GM21447 (cell line): ENCODE data around the gene PCDHA9.
"Not testable (repeated sequence)": the region's sequence is repeated elsewhere in the genome, so short reads cannot be mapped to it uniquely, and the experiment has no call there.

ENCODE experiments used
- ATAC-seq: cut with Tn5 transposase; IDR thresholded peaks from one replicate; pipeline ENCODE4 v1.9.1; 2021; ENCODE audit not compliant: unreplicated experiment

PCDHA9 gene

DNA sequence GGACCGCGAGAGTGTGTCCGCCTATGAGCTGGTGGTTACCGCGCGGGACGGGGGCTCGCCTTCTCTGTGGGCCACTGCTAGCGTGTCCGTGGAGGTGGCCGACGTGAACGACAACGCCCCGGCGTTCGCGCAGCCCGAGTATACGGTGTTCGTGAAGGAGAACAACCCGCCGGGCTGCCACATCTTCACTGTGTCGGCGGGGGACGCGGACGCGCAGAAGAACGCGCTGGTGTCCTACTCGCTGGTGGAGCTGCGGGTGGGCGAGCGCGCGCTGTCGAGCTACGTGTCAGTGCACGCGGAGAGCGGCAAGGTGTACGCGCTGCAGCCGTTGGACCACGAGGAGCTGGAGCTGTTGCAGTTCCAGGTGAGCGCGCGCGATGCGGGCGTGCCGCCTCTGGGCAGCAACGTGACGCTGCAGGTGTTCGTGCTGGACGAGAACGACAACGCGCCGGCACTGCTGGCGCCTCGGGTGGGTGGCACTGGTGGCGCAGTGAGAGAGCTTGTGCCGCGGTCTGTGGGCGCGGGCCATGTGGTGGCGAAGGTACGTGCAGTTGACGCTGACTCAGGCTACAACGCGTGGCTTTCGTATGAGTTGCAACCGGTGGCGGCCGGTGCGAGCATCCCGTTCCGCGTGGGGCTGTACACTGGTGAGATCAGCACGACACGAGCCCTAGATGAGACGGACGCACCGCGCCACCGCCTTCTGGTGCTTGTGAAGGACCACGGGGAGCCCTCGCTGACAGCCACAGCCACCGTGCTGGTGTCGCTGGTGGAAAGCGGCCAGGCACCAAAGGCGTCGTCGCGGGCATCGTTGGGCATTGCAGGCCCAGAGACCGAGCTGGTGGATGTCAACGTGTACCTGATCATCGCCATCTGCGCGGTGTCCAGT is 12.3 kb upstream of the PCDHA9 start:
- no peak for ATAC-seq

DNA sequence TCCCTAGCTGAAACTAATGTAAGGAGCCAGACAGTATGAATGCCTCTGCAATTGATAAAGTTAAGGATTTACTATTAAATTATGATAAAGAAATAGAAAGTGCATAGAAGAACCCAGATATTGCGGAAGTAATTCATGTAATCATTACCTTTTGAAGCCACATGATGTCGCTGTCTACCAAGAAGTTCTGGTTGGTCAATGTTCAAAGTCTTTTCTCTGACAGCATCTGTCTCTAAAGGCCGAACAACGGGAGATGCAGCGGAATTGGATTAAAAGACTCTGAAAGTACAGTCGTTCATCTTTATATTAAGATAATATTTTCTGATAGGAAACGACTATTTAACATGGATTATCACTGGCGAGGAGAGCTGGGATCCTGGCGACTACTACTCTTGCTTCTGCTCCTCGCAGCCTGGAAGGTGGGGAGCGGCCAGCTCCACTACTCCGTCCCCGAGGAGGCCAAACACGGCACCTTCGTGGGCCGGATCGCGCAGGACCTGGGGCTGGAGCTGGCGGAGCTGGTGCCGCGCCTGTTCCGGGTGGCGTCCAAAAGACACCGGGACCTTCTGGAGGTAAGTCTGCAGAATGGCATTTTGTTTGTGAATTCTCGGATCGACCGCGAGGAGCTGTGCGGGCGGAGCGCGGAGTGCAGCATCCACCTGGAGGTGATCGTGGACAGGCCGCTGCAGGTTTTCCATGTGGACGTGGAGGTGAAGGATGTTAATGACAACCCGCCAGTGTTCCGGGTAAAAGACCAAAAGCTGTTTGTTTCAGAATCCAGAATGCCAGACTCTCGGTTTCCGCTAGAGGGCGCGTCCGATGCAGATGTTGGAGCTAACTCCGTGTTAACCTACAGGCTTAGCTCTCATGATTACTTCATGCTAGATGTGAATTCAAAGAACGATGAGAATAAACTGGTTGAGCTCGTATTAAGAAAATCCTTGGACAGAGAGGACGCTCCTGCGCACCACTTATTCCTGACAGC is 6.9 kb upstream of the PCDHA9 start, which contains the start of gene PCDHA8:
Gene PCDHA8, plus strand, starts transcription at position 210 of the 985 bp plus-strand sequence. Its CDS starts 135 bp downstream, at position 345.
- no peak for ATAC-seq

DNA sequence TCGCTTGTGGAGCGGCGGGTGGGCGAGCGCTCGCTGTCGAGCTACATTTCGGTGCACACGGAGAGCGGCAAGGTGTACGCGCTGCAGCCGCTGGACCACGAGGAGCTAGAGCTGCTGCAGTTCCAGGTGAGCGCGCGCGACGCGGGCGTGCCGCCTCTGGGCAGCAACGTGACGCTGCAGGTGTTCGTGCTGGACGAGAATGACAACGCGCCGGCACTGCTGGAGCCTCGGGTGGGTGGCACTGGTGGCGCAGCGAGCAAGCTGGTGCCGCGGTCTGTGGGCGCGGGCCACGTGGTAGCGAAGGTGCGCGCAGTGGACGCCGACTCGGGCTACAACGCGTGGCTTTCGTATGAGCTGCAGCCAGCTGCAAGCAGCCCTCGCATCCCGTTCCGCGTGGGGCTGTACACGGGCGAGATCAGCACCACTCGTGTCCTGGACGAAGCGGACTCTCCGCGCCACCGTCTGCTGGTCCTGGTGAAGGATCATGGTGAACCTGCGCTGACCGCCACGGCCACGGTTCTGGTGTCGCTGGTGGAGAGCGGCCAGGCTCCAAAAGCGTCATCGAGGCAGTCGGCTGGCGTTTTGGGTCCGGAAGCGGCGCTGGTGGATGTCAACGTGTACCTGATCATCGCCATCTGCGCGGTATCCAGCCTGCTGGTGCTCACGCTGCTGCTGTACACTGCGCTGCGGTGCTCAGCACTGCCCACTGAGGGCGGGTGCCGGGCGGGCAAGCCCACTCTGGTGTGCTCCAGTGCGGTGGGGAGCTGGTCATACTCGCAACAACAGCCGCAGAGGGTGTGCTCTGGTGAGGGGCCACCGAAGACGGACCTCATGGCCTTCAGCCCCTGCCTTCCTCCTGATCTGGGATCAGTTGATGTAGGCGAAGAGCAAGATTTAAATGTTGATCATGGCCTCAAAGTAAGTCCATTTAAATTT is 5.1 kb upstream of the PCDHA9 start:
- no peak for ATAC-seq

DNA sequence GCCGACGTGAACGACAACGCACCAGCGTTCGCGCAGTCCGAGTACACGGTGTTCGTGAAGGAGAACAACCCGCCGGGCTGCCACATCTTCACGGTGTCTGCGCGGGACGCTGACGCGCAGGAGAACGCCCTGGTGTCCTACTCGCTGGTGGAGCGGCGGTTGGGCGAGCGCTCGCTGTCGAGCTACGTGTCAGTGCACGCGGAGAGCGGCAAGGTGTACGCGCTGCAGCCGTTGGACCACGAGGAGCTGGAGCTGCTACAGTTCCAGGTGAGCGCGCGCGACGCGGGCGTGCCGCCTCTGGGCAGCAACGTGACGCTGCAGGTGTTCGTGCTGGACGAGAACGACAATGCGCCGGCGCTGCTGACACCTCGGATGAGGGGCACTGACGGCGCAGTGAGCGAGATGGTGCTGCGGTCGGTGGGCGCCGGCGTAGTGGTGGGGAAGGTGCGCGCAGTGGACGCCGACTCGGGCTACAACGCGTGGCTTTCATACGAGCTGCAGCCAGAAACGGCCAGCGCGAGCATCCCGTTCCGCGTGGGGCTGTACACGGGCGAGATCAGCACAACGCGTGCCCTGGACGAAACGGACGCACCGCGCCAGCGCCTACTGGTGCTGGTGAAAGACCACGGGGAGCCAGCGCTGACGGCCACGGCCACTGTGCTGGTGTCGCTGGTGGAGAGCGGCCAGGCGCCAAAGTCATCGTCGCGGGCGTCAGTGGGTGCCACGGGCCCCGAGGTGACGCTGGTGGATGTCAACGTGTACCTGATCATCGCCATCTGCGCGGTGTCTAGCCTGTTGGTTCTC is 1.9 kb downstream of the PCDHA9 start:
- ATAC-seq: not testable (repeated sequence)

DNA sequence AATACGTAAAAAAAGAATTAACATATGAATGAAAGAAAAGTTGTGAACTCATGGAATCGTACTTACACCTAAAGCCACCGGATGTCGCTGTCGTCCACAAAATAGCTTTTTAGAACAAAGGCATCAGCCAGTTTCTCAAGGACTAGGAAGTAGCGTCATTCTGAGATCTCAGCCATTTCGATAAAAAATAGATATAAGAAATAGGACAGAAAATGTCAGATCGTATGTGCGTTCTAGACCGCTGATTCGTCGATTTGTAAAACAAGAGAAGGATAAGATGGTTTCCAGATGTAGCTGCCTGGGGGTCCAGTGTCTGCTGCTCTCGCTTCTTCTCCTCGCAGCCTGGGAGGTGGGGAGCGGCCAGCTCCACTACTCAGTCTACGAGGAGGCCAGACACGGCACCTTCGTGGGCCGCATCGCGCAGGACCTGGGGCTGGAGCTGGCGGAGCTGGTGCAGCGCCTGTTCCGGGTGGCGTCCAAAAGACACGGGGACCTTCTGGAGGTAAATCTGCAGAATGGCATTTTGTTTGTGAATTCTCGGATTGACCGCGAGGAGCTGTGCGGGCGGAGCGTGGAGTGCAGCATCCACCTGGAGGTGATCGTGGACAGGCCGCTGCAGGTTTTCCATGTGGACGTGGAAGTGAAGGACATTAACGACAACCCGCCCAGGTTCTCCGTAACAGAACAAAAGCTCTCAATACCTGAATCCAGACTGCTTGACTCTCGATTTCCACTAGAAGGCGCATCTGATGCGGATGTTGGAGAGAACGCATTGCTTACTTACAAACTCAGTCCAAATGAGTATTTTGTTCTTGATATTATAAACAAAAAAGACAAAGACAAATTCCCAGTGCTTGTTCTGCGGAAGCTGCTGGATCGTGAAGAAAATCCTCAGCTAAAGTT is 7.8 kb downstream of the PCDHA9 start, which contains the start of gene PCDHA10:
Gene PCDHA10, plus strand, starts transcription at position 126 of the 903 bp plus-strand sequence. Its CDS starts 152 bp downstream, at position 278.
- ATAC-seq: no peak

DNA sequence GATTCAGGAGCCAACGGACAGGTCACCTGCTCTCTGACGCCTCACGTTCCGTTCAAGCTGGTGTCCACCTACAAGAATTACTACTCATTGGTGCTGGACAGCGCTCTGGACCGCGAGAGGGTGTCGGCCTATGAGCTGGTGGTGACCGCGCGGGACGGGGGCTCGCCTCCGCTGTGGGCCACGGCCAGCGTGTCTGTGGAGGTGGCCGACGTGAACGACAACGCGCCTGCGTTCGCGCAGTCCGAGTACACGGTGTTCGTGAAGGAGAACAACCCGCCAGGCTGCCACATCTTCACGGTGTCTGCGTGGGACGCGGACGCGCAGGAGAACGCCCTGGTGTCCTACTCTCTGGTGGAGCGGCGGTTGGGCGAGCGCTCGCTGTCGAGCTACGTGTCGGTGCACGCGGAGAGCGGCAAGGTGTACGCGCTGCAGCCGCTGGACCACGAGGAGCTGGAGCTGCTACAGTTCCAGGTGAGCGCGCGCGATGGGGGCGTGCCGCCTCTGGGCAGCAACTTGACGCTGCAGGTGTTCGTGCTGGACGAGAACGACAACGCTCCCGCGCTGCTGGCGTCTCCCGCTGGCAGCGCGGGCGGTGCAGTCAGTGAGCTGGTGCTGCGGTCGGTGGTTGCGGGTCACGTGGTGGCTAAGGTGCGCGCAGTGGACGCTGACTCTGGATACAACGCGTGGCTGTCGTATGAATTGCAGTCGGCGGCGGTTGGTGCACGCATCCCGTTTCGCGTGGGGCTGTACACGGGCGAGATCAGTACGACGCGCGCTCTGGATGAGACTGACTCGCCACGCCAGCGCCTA is 9.2 kb downstream of the PCDHA9 start:
- ATAC-seq: no peak

DNA sequence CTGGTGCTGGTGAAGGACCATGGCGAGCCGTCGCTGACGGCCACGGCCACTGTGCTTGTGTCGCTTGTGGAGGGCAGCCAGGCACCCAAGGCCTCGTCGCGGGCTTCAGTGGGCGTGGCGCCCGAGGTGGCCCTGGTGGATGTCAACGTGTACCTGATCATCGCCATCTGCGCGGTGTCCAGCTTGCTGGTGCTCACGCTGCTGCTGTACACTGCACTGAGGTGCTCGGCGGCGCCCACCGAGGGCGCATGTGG is 9.7 kb downstream of the PCDHA9 start:
- no peak for ATAC-seq

DNA sequence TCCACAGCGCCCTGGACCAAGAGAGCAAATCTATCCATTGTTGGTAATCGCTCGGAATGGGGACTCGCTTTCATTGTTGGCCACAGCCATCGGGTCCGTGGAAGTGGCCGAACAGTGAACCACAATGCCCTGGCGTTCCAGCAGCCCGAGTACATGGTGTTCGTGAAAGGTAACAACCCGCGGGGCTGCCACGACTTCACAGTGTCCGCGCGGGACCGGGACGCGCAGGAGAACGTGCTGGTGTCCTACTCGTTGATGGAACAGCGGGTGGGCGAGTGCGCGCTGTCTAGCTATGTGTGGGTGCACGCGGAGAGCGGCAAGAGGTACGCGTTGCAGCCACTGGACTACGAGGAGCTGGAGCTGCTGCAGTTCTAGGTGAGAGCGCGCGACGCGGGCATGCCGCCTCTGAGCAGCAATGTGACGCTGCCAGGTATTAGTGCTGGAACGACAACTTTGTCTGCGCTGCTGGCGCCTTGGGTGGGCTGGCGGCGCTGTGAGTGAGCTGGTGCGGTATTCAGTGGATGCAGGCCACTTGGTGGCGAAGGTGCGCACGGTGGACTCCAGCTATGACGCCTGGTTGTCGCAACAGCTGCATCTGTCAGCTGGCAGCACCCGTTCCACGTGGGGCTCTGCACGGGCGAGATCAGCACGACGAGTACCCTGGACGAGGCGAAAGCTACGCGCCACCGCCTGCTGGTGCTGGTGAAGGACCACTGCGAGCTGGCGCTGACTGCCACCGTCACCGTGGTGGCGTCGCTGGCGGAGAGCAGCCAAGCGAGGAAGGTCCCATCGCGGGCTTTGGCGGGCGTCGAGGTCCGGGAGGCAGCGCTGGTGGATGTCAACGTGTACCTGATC is 14.5 kb downstream of the PCDHA9 start:
- ATAC-seq: no peak

DNA sequence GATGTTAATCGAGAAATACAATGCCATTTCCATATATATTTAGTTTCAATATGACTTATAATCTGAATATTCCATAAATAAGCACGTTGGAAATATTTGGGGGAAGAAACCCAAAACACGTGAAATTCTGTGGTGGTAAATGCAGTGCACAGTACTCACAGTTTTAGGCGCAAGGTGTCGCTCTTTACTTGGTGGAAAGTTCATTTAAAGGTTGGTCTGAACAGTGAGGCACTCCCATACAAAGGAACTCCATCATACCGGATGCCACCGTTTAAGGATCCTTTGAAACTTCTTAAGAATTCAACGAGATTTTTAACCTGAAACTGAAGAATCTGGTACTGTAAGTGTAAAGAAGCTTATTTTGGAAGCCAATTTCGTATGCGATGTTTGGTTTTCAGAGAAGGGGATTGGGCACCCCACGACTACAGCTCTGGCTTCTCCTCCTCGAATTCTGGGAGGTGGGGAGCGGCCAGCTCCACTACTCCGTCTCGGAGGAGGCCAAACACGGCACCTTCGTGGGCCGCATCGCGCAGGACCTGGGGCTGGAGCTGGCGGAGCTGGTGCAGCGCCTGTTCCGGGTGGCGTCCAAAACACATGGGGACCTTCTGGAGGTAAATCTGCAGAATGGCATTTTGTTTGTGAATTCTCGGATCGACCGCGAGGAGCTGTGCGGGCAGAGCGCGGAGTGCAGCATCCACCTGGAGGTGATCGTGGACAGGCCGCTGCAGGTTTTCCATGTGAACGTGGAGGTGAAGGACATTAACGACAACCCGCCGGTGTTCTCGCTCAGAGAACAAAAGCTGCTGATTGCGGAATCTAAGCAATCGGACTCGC is 20.8 kb downstream of the PCDHA9 start, which contains the start of gene PCDHA11:
Gene PCDHA11, plus strand, starts transcription at position 237 of the 834 bp plus-strand sequence. Its CDS starts 147 bp downstream, at position 384.
- no peak for ATAC-seq

DNA sequence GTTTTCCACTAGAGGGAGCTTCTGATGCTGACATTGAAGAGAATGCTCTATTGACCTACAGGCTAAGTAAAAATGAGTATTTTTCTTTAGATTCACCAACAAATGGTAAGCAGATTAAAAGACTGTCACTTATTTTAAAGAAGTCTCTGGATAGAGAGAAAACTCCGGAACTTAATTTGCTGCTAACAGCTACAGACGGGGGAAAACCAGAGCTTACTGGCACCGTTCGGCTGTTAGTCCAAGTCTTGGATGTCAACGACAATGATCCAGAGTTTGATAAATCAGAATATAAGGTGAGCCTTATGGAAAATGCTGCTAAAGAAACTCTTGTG is 21.3 kb downstream of the PCDHA9 start:
- no peak for ATAC-seq

DNA sequence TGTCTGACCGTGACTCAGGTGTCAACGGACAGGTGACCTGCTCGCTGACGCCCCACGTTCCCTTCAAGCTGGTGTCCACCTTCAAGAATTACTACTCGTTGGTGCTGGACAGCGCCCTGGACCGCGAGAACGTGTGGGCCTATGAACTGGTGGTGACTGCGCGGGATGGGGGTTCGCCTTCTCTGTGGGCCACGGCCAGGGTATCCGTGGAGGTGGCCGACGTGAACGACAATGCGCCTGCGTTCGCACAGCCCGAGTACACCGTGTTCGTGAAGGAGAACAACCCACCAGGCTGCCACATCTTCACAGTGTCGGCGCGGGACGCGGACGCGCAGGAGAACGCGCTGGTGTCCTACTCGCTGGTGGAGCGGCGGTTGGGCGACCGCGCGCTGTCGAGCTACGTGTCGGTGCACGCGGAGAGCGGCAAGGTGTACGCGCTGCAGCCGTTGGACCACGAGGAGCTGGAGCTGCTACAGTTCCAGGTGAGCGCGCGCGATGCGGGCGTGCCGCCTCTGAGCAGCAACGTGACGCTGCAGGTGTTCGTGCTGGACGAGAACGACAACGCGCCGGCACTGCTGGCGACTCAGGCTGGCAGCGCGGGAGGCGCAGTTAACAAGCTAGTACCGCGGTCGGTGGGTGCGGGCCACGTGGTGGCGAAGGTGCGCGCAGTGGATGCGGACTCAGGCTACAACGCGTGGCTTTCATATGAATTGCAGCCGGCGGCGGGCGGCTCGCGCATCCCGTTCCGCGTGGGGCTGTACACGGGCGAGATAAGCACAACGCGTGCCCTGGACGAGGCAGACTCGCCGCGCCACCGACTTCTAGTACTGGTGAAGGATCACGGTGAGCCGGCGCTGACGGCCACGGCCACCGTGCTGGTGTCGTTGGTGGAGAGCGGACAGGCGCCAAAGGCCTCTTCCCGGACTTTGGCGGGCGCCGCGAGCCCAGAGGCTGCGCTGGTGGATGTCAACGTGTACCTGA is 22.3 kb downstream of the PCDHA9 start:
- ATAC-seq: no peak

DNA sequence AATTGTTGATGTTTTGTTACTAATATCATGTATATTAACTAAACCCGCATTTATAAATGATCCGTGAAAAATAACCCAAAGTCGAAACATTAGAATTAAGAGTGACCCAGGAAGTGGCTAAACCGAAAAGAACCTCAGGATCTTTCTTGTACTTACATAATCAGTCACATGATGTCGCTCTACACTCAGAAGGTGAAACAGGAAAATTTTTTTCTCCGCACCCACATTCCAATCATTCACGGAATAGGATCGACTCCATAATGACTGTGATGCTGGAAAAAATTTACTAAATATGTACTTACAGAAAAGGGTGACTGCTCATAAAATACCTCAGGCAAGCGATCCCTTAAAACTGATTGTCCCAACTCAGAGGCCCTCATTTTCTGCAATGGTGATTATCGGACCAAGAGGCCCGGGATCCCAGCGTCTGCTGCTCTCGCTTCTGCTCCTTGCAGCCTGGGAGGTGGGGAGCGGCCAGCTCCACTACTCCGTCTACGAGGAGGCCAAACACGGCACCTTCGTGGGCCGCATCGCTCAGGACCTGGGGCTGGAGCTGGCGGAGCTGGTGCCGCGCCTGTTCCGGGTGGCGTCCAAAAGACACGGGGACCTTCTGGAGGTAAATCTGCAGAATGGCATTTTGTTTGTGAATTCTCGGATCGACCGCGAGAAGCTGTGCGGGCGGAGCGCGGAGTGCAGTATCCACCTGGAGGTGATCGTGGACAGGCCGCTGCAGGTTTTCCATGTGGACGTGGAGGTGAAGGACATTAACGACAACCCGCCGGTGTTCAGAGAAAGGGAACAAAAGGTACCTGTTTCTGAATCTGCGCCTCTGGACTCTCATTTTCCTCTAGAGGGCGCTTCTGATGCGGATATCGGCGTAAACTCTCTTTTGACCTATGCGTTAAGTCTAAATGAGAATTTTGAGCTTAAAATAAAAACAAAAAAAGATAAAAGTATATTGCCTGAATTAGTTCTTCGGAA is 27.2 kb downstream of the PCDHA9 start, which contains the start of gene PCDHA12:
Gene PCDHA12, plus strand, starts transcription at position 224 of the 981 bp plus-strand sequence. Its CDS starts 165 bp downstream, at position 389.
- ATAC-seq: no peak

DNA sequence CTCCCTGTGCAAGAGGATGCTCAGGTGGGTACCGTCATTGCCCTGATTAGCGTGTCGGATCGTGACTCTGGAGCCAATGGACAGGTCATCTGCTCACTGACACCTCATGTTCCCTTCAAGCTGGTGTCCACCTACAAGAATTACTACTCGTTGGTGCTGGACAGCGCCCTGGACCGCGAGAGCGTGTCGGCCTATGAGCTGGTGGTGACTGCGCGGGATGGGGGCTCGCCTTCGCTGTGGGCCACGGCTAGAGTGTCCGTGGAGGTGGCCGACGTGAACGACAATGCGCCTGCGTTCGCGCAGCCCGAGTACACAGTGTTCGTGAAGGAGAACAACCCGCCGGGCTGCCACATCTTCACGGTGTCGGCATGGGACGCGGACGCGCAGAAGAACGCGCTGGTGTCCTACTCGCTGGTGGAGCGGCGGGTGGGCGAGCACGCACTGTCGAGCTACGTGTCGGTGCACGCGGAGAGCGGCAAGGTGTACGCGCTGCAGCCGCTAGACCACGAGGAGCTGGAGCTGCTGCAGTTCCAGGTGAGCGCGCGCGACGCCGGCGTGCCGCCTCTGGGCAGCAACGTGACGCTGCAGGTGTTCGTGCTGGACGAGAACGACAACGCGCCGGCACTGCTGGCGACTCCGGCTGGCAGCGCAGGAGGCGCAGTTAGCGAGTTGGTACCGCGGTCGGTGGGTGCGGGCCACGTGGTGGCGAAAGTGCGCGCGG is 28.5 kb downstream of the PCDHA9 start:
- ATAC-seq: not testable (repeated sequence)
